Measurements from ENCODE around the gene PABPN1L.

PABPN1L gene

DNA sequence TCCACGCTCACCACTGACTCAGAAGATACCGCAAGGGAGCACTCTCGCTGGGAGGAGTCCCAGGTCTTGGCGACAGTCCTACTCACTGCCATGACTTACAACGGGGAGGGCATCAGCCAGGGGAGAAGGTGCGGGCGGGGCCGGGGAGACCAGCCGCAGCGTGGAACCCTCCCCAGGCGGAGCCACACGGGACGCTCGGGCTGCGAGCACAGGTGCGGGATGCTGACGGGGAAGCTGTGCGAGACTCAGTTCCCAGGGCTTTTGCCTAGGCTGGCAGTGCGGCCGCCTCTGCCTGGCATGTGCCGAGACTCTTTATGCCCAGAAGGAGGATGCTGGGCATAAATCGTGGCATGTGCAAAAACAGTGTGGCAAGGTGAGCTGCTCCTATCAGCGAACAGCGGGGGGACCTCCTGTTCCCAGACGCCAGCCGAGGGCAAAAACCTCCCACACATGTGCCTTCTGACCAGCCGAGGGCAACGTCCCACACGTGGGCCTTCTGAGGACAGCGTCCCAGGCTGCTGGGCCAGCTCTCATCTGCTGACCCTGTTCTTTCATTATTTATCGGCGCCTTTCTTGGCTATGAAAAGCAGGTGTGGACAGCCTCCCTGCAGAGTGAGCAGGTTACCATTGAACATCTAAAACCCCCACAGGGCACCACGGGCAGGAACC, 15.8 kb downstream of the PABPN1L start:
- TF ChIP-seq, protein P1, sequence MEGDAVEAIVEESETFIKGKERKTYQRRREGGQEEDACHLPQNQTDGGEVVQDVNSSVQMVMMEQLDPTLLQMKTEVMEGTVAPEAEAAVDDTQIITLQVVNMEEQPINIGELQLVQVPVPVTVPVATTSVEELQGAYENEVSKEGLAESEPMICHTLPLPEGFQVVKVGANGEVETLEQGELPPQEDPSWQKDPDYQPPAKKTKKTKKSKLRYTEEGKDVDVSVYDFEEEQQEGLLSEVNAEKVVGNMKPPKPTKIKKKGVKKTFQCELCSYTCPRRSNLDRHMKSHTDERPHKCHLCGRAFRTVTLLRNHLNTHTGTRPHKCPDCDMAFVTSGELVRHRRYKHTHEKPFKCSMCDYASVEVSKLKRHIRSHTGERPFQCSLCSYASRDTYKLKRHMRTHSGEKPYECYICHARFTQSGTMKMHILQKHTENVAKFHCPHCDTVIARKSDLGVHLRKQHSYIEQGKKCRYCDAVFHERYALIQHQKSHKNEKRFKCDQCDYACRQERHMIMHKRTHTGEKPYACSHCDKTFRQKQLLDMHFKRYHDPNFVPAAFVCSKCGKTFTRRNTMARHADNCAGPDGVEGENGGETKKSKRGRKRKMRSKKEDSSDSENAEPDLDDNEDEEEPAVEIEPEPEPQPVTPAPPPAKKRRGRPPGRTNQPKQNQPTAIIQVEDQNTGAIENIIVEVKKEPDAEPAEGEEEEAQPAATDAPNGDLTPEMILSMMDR (IDR thresholded peaks at IDR 0.05; ENCODE audit: borderline replicate concordance, control extremely low read depth, extremely low read depth, insufficient read depth, missing control alignments), result no peak
- no peak for DNase-seq (ENCODE audit: low spot score)
- in situ Hi-C loops (cut with MboI; ENCODE audit: low sequenced_read_pairs, unreplicated experiment), result no loop called here

DNA sequence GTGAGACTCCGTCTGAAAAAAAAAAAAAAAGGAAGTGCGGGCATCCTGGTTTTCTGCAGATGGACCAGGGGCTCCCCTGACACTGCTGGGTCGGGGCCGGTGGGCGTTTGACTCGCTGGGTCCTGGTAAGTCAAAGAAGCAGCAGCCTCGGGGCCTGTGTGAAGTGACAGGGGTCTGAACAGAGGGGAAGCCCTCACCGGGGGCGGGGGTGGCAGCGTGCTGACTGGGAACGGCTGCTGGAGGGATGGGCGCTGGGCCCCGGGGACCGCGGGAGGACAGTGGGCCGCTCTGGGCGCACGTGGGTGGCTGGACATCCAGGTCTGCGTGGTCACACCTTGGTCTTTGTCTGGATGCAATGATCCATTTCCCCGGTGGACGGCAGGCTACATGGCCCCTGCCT, 17.9 kb downstream of the PABPN1L start:
- no peak for DNase-seq (ENCODE audit: low spot score)
- TF ChIP-seq, protein P1 (IDR thresholded peaks at IDR 0.05; ENCODE audit: borderline replicate concordance, control extremely low read depth, extremely low read depth, insufficient read depth, missing control alignments), result no peak
- in situ Hi-C loops (cut with MboI; ENCODE audit: low sequenced_read_pairs, unreplicated experiment), result no loop called here

DNA sequence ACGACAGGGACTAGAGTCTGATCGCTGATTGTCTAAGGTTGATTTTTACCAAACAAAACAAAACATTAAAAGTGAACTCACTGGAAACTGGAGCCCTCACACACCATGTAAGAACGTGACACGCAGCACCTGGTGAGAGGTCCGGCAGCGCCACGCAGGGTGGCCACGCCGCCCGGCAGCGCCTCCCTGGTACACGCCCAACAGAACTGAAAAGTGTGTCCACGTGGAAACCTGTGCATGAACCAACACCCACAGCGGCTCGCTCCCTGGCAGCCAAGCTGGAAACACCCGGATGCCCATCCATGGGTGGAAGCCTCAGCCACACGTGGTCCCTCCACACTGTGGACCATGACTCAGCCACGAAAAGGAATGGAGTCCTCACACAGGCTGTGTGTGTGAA, 18.8 kb downstream of the PABPN1L start:
- in situ Hi-C loops (cut with MboI; ENCODE audit: low sequenced_read_pairs, unreplicated experiment), result no loop called here
- DNase-seq (ENCODE audit: low spot score), result no peak
- TF ChIP-seq, protein P1 (IDR thresholded peaks at IDR 0.05; ENCODE audit: borderline replicate concordance, control extremely low read depth, extremely low read depth, insufficient read depth, missing control alignments), result no peak

DNA sequence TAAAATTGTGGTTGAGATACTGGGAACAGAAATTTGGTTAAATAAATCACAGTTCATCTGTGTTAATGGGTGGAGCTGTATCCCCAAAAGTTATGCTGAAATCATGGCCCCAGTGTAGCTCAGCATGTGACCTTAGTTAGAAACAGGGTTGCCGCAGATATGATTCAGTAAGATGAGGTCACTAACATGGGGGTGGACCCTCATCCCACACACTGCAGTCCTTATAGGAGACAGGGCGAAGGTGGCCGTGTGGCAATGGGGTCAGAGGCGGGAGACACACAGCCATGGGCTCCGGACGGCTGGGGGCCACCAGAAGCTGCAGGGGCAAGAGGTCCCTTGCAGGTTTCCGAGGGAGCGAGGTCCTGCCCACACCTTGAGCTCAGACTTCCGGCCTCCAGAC, 20.4 kb downstream of the PABPN1L start:
- no peak for DNase-seq (ENCODE audit: low spot score)
- TF ChIP-seq, protein P1 (IDR thresholded peaks at IDR 0.05; ENCODE audit: borderline replicate concordance, control extremely low read depth, extremely low read depth, insufficient read depth, missing control alignments), result no peak
- in situ Hi-C loops (cut with MboI; ENCODE audit: low sequenced_read_pairs, unreplicated experiment), result no loop called here

DNA sequence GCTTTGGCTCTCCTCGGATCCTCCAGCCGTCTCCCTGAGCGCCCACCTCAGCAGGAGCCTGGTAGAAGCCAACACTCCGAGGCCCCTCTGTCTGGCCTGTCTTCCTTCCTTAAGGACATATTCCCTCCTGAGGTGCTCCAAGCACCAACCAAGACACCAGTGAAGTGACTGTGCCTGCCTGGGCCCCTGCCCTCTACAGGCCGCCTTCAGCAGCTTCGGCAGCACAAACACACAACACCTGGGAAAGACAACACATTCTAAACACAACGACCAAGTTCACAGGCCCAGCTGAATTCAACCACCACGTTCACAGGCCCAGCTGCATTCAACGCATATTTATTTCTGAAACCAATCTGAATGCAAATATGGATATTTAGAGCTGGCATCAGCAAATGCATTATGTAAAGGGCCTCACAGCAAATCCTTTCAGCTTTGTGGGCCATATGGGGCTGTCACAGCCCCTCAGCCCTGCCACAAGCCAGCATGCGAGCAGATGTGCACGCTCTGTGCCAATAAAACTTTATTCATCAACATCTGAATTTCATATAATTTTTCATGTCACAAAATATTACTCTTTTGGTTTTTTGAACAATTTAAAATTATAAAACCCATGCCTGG, 21.9 kb downstream of the PABPN1L start:
- in situ Hi-C loops (cut with MboI; ENCODE audit: low sequenced_read_pairs, unreplicated experiment), result no loop called here
- TF ChIP-seq, protein P1 (IDR thresholded peaks at IDR 0.05; ENCODE audit: borderline replicate concordance, control extremely low read depth, extremely low read depth, insufficient read depth, missing control alignments), result no peak
- no peak for DNase-seq (ENCODE audit: low spot score)

DNA sequence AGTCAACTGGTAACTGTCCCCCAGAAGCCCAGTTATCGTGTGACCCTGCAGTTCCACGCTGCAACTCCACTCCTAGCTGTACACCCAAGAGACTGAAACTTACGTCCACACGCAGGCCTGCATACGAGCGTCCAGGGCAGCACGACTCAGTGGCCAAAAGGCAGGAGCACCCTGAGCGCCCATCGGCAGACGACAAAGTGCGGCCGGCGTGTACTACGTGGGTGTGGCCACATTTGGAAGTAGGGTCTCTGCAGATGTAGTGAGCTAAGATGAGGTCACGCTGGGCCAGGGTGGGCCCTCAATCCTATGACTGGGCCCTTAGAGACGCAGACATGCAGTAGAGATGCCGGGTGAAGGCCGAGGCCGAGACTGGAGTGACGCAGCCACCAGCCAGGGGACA, 23.2 kb downstream of the PABPN1L start:
- DNase-seq (ENCODE audit: low spot score), result no peak
- in situ Hi-C loops (cut with MboI; ENCODE audit: low sequenced_read_pairs, unreplicated experiment), result no loop called here
- TF ChIP-seq, protein P1 (IDR thresholded peaks at IDR 0.05; ENCODE audit: borderline replicate concordance, control extremely low read depth, extremely low read depth, insufficient read depth, missing control alignments), result no peak
